A673 (cell line): ENCODE results near the gene SLC7A1.

Experiments
- CTCF ChIP-seq: fragments of 300-800, 200-600 bp; sonication (generic); conservative IDR thresholded peaks from 2 replicates; pipeline ENCODE4 v1.5.1; 2017; ENCODE audit warnings: low read depth, mild to moderate bottlenecking, antibody characterized with exemption, low read length, moderate library complexity, mixed read lengths
- EZH2 ChIP-seq: fragments of 200-600 bp; sonication (generic); IDR thresholded peaks from 2 replicates; pipeline ENCODE4 v1.6.1; 2017; ENCODE audit warnings: borderline replicate concordance, low read depth, mild to moderate bottlenecking, mixed read lengths, antibody characterized with exemption, low read length; ENCODE audit not compliant: poor library complexity, severe bottlenecking

GRCh38 chr13:29556742-29557141 is 38.7 kb downstream of the SLC7A1 start:
- TF ChIP-seq EZH2 = no peak
- no peak for TF ChIP-seq CTCF
